ENCODE data around the gene SLC30A7.

DNA sequence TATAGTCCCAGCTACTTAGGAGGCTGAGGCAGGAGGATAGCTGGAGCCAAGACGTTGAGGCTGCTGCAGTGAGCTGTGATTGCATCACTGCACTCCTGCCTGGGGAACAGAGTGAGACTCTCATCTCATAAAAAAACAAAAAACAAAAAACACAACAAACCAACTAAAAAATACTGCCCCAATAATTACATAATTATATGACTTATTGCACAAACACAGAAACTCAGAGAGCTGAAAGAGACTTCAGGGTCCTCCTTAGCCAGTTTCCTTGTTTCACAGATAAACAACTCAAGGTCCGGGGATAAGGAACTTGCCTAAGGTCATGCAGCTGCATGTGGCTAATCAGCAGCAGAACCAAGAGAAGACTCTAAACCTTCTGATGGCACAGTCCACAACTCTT lies 13.2 kb upstream of the SLC30A7 start:
- no peak for TF ChIP-seq RAD21 (IDR thresholded peaks at IDR 0.05; ENCODE audit: low read depth)
- TF ChIP-seq REST (IDR thresholded peaks at IDR 0.05; ENCODE audit: low read depth): no peak

Data from Ishikawa (cell line).